NT2/D1 (cell line): ENCODE data around the gene CCDC124.
A peak's percentile ranks its signal among the peaks of the same experiment; 100 is the strongest.

Experiments
- DNase-seq: peaks from one replicate; pipeline ENCODE4 v3.0.0-alpha.2; 2011; ENCODE audit warnings: low read depth, low spot score
- H3K27me3 ChIP-seq: 2 replicates; pipeline ENCODE4 v1.6.0; 2011; ENCODE audit warnings: mild to moderate bottlenecking; ENCODE audit not compliant: insufficient read length, insufficient read depth
- H3K36me3 ChIP-seq: 2 replicates; pipeline ENCODE4 v1.6.1; 2011; ENCODE audit warnings: mild to moderate bottlenecking, low read length, mixed read lengths; ENCODE audit not compliant: insufficient read depth, insufficient read length
- H3K4me1 ChIP-seq: 2 replicates; pipeline ENCODE4 v1.5.1; 2011; ENCODE audit not compliant: insufficient read depth, insufficient read length
- H3K4me3 ChIP-seq: 2 replicates; pipeline ENCODE4 v1.5.1; 2011; ENCODE audit warnings: low read depth; ENCODE audit not compliant: insufficient read length
- H3K9ac ChIP-seq: 2 replicates; pipeline ENCODE4 v1.6.0; 2011; ENCODE audit warnings: low read depth; ENCODE audit not compliant: insufficient read length
- H3K9me3 ChIP-seq: 2 replicates; pipeline ENCODE4 v1.5.1; 2011; ENCODE audit warnings: mild to moderate bottlenecking, low read length; ENCODE audit not compliant: insufficient read depth
- SUZ12 ChIP-seq: IDR thresholded peaks from 2 replicates; pipeline ENCODE4 v1.6.1; 2011; ENCODE audit not compliant: insufficient read length, insufficient read depth; ENCODE audit errors: extremely low read depth
- YY1 ChIP-seq: IDR thresholded peaks from 2 replicates; pipeline ENCODE4 v1.6.1; 2011; ENCODE audit not compliant: insufficient read length, insufficient read depth
- ZNF274 ChIP-seq: IDR thresholded peaks from 2 replicates; pipeline ENCODE4 v1.6.1; 2011; ENCODE audit warnings: mild to moderate bottlenecking, low read depth, low read length

CCDC124 gene

GRCh38 chr19:17937371-17937900 lies 4.6 kb downstream of the CCDC124 start:
- DNase-seq, result no peak
- TF ChIP-seq ZNF274 (no peak), YY1 (no peak), SUZ12 (no peak)
- no peaks in the 10 kb centered on the region for H3K9me3 ChIP-seq
- no peaks in the 10 kb centered on the region for H3K27me3 ChIP-seq
- H3K4me3 ChIP-seq, result no peak overlapping the region
- no peaks in the 10 kb centered on the region for H3K4me1 ChIP-seq
- peaks cover 52% of the 10 kb centered on the region for H3K36me3 ChIP-seq
- H3K9ac ChIP-seq, result no peak overlapping the region

- Histone ChIP-seq H3K4me1 (peaks cover 2% of the 10 kb centered on the region), H3K4me3 (no peak overlapping the region), H3K9me3 (no peaks in the 10 kb centered on the region), H3K9ac (no peak overlapping the region), H3K27me3 (no peaks in the 10 kb centered on the region), H3K36me3 (peaks cover 59% of the 10 kb centered on the region)
- DNase-seq, result no peak
- TF ChIP-seq SUZ12 (no peak), YY1 (no peak), ZNF274 (no peak)
Observed at GRCh38 chr19:17938092-17938845, 5.5 kb downstream of the CCDC124 start.

- peaks cover 4% of the 10 kb centered on the region for H3K4me1 ChIP-seq
- no peaks in the 10 kb centered on the region for H3K27me3 ChIP-seq
- TF ChIP-seq YY1, result no peak
- no peak overlapping the region for H3K4me3 ChIP-seq
- no peaks in the 10 kb centered on the region for H3K9me3 ChIP-seq
- peaks cover 71% of the 10 kb centered on the region for H3K36me3 ChIP-seq
- no peak for DNase-seq
- peak overlapping the region; percentile 11 for H3K9ac ChIP-seq
Observed at GRCh38 chr19:17942181-17942580, 9.4 kb downstream of the CCDC124 start.

- H3K4me1 ChIP-seq, result peaks cover 4% of the 10 kb centered on the region
- H3K9ac ChIP-seq, result no peak overlapping the region
- DNase-seq, result no peak
- no peak for TF ChIP-seq ZNF274
- TF ChIP-seq YY1, result no peak
- TF ChIP-seq SUZ12, result no peak
- no peak overlapping the region for H3K4me3 ChIP-seq
- peaks cover 66% of the 10 kb centered on the region for H3K36me3 ChIP-seq
- no peaks in the 10 kb centered on the region for H3K27me3 ChIP-seq
- no peaks in the 10 kb centered on the region for H3K9me3 ChIP-seq
Observed at GRCh38 chr19:17942582-17943273, 9.9 kb downstream of the CCDC124 start.

- Histone ChIP-seq H3K9me3 (no peaks in the 10 kb centered on the region), H3K36me3 (peaks cover 59% of the 10 kb centered on the region), H3K27me3 (no peaks in the 10 kb centered on the region), H3K9ac (no peak overlapping the region), H3K4me3 (no peak overlapping the region), H3K4me1 (peaks cover 4% of the 10 kb centered on the region)
- no peak for TF ChIP-seq YY1
- TF ChIP-seq ZNF274, result no peak
- TF ChIP-seq SUZ12, result no peak
- DNase-seq, result no peak
Observed at GRCh38 chr19:17943274-17944221, 10.7 kb downstream of the CCDC124 start.

GRCh38 chr19:17944301-17944700 lies 11.5 kb downstream of the CCDC124 start:
- no peak overlapping the region for H3K4me3 ChIP-seq
- TF ChIP-seq ZNF274 (no peak), SUZ12 (no peak)
- H3K27me3 ChIP-seq, result peaks cover 7% of the 10 kb centered on the region
- peaks cover 56% of the 10 kb centered on the region for H3K36me3 ChIP-seq
- no peaks in the 10 kb centered on the region for H3K9me3 ChIP-seq
- H3K9ac ChIP-seq, result peak overlapping the region; percentile 8
- H3K4me1 ChIP-seq, result peaks cover 4% of the 10 kb centered on the region
- DNase-seq, result no peak
